H9 (cell line): ENCODE results near the gene WDR91. TPM values are rescaled to one million over a fixed set of nuclear protein-coding genes. Genes with fewer than 3 reads are reported as not detected.

Experiments used
- DNase-seq: peaks from one replicate; pipeline ENCODE4 v3.0.0-alpha.2; 2017
- H2AFZ ChIP-seq: one replicate; pipeline ENCODE4 v1.6.1; 2013; ENCODE audit warnings: mild to moderate bottlenecking, low read length, control low read depth, moderate library complexity
- H2AK5ac ChIP-seq: 2 replicates; pipeline ENCODE4 v1.6.1; 2013; ENCODE audit warnings: low read length, control low read depth, mixed read lengths; ENCODE audit not compliant: insufficient read length
- H2BK120ac ChIP-seq: one replicate; pipeline ENCODE4 v1.6.1; 2013; ENCODE audit warnings: low read depth, mild to moderate bottlenecking, low read length, control low read depth, inconsistent platforms; ENCODE audit not compliant: poor library complexity, severe bottlenecking
- H2BK12ac ChIP-seq: 2 replicates; pipeline ENCODE4 v1.6.1; 2013; ENCODE audit warnings: low read length, control low read depth, mixed read lengths, low read depth; ENCODE audit not compliant: insufficient read length
- H2BK15ac ChIP-seq: 2 replicates; pipeline ENCODE4 v1.6.1; 2013; ENCODE audit warnings: low read depth, low read length, control low read depth
- H2BK20ac ChIP-seq: one replicate; pipeline ENCODE4 v1.6.1; 2013; ENCODE audit warnings: low read depth, mild to moderate bottlenecking, low read length, control low read depth, inconsistent platforms; ENCODE audit not compliant: poor library complexity, severe bottlenecking
- H2BK5ac ChIP-seq: 2 replicates; pipeline ENCODE4 v1.6.1; 2013; ENCODE audit warnings: low read length, control low read depth, mixed read lengths; ENCODE audit not compliant: insufficient read length
- H3K14ac ChIP-seq: 2 replicates; pipeline ENCODE4 v1.6.1; 2013; ENCODE audit warnings: low read length, control low read depth; ENCODE audit not compliant: insufficient read depth
- H3K18ac ChIP-seq: 2 replicates; pipeline ENCODE4 v1.6.1; 2013; ENCODE audit warnings: low read depth, mild to moderate bottlenecking, mixed read lengths, low read length, control low read depth; ENCODE audit not compliant: insufficient read length
- H3K23ac ChIP-seq: 2 replicates; pipeline ENCODE4 v1.6.1; 2013; ENCODE audit warnings: low read length, control low read depth, mixed read lengths, low read depth; ENCODE audit not compliant: insufficient read length
- H3K23me2 ChIP-seq: 2 replicates; pipeline ENCODE4 v1.6.1; 2013; ENCODE audit warnings: low read depth, mild to moderate bottlenecking, mixed read lengths, low read length, control low read depth; ENCODE audit not compliant: insufficient read length, poor library complexity, severe bottlenecking
- H3K27ac ChIP-seq: 2 replicates; pipeline ENCODE4 v1.5.1; 2013; ENCODE audit warnings: low read length, control low read depth, mixed read lengths, low read depth; ENCODE audit not compliant: insufficient read length
- H3K27me3 ChIP-seq: 2 replicates; pipeline ENCODE4 v1.6.1; 2013; ENCODE audit warnings: low read length, control low read depth, inconsistent platforms; ENCODE audit not compliant: insufficient read depth
- H3K4ac ChIP-seq: 2 replicates; pipeline ENCODE4 v1.6.1; 2013; ENCODE audit warnings: low read depth, mild to moderate bottlenecking, control low read depth, inconsistent platforms, low read length, moderate library complexity
- H3K4me1 ChIP-seq: 2 replicates; pipeline ENCODE4 v1.6.1; 2013; ENCODE audit warnings: low read length, control low read depth, inconsistent platforms; ENCODE audit not compliant: insufficient read depth
- H3K4me2 ChIP-seq: 2 replicates; pipeline ENCODE4 v1.6.1; 2013; ENCODE audit warnings: low read length, control low read depth, mixed read lengths; ENCODE audit not compliant: insufficient read length, insufficient read depth
- H3K56ac ChIP-seq: 2 replicates; pipeline ENCODE4 v1.6.1; 2013; ENCODE audit warnings: low read depth, mild to moderate bottlenecking, mixed read lengths, low read length, control low read depth; ENCODE audit not compliant: insufficient read length
- H3K79me1 ChIP-seq: 2 replicates; pipeline ENCODE4 v1.6.1; 2013; ENCODE audit warnings: low read depth, mild to moderate bottlenecking, moderate library complexity, low read length, control low read depth, inconsistent platforms; ENCODE audit not compliant: insufficient read depth, poor library complexity, severe bottlenecking
- H3K79me2 ChIP-seq: 2 replicates; pipeline ENCODE4 v1.6.1; 2013; ENCODE audit warnings: low read length, control low read depth, inconsistent platforms; ENCODE audit not compliant: insufficient read depth
- H3K9ac ChIP-seq: 2 replicates; pipeline ENCODE4 v1.6.1; 2013; ENCODE audit warnings: low read length, control low read depth, mixed read lengths; ENCODE audit not compliant: insufficient read length; ENCODE audit errors: extremely low read depth
- H3K9me3 ChIP-seq: one replicate; pipeline ENCODE4 v1.6.1; 2013; ENCODE audit warnings: low read depth, low read length, inconsistent platforms; ENCODE audit not compliant: control insufficient read depth
- H3T11ph ChIP-seq: one replicate; pipeline ENCODE4 v1.6.1; 2013; ENCODE audit warnings: mild to moderate bottlenecking, low read length, control low read depth, inconsistent platforms
- H4K20me1 ChIP-seq: one replicate; pipeline ENCODE4 v1.6.1; 2013; ENCODE audit not compliant: control insufficient read depth, insufficient read length, insufficient read depth
- H4K5ac ChIP-seq: 2 replicates; pipeline ENCODE4 v1.6.1; 2013; ENCODE audit warnings: low read depth, mild to moderate bottlenecking, mixed read lengths, low read length, control low read depth; ENCODE audit not compliant: insufficient read length
- H4K8ac ChIP-seq: replicated peaks from 2 replicates; pipeline ENCODE4 v1.6.1; 2013; ENCODE audit warnings: low read length, control low read depth, mixed read lengths, low read depth; ENCODE audit not compliant: insufficient read length
- H4K91ac ChIP-seq: 2 replicates; pipeline ENCODE4 v1.6.1; 2013; ENCODE audit warnings: low read depth, mild to moderate bottlenecking, moderate library complexity, mixed read lengths, low read length, control low read depth; ENCODE audit not compliant: insufficient read length
- H3K27ac Mint-ChIP-seq, 3 experiments: 2 replicates in 2 of 3; 3 replicates in 1 of 3; pipeline ENCODE4 v1.8.0; 2020 to 2021; ENCODE audit warnings: mixed read lengths in 3 of 3, mild to moderate bottlenecking in 1 of 3, moderate library complexity in 1 of 3
- H3K27me3 Mint-ChIP-seq: 2 replicates; pipeline ENCODE4 v1.8.0; 2021; ENCODE audit warnings: low read depth, mild to moderate bottlenecking, moderate library complexity, mixed read lengths
- H3K36me3 Mint-ChIP-seq, 3 experiments: 2 replicates in 2 of 3; 3 replicates in 1 of 3; pipeline ENCODE4 v1.8.0; 2020 to 2021; ENCODE audit warnings: low read depth in 3 of 3, mixed read lengths in 3 of 3; ENCODE audit not compliant: insufficient read depth in 1 of 3
- H3K4me1 Mint-ChIP-seq, 2 experiments: 2 replicates each; pipeline ENCODE4 v1.8.0; 2020; ENCODE audit warnings: mixed read lengths in 2 of 2
- H3K4me3 Mint-ChIP-seq, 2 experiments: 2 replicates in 1 of 2; 3 replicates in 1 of 2; pipeline ENCODE4 v1.8.0; 2020 to 2021; ENCODE audit warnings: mild to moderate bottlenecking in 2 of 2, mixed read lengths in 2 of 2, moderate library complexity in 1 of 2
- H3K9me3 Mint-ChIP-seq, 2 experiments: 2 replicates in 1 of 2; 3 replicates in 1 of 2; pipeline ENCODE4 v1.8.0; 2020; ENCODE audit warnings: mild to moderate bottlenecking in 2 of 2, mixed read lengths in 2 of 2, moderate library complexity in 1 of 2
- WGBS: extraction: QIAGEN DNeasy Blood & Tissue Kit; methylation state at CpG from one replicate; pipeline ENCODE4 v1.1.7; 2013; ENCODE audit warnings: missing lambda C conversion rate, low lambda C conversion rate, mixed read lengths; ENCODE audit not compliant: insufficient read length; ENCODE audit errors: extremely low coverage; 5-methylcytosine and 5-hydroxymethylcytosine counted together
- total RNA-seq: library from RNA; stranded (reverse); gene quantifications from 2 replicates; pipeline ENCODE4 v1.2.1, GENCODE V29; 2021
- TF ChIP-seq, protein P1 (sequence below): fragments of 200-600 bp; sonication (generic); conservative IDR thresholded peaks from 3 replicates; pipeline ENCODE4 v1.8.0; 2021; ENCODE audit warnings: antibody characterized with exemption, mild to moderate bottlenecking

Gene WDR91
- total RNA-seq, 1 experiment from 2014 or later, result 9.4 TPM

DNA sequence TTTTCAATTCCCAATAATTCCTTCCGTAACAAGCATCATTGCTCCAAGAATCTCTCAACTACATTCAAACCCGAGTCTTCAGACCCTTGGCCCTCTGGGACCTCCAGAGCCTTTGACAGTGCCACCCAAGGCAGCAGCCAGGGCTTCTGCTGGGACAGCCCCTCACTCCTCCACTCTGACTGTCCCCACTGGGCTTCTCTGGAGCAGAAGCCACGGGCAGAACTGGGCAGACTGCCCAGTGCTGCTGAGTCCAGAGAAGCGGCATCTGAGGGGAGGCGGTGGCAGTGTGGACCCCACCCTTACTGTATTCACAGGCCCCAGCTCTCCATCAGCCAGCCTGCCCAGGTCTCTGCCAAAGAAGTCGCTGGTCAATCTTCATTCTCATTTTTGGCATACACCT lies 49.7 kb downstream of the WDR91 start:
- no peak for DNase-seq
- H3K56ac ChIP-seq, result no peak overlapping the region
- no peaks in the 10 kb centered on the region for H3K23me2 ChIP-seq
- H3K27ac Mint-ChIP-seq, result no peak overlapping the region
- H2BK5ac ChIP-seq, result no peak overlapping the region
- no peak overlapping the region for H3K4me3 Mint-ChIP-seq
- 100% methylated on average over 1 of the region's 6 CpGs for WGBS
- no peak overlapping the region for H2BK12ac ChIP-seq
- H3K27ac ChIP-seq, result no peak overlapping the region
- H3K79me2 ChIP-seq, result no peaks in the 10 kb centered on the region
- H2AK5ac ChIP-seq, result no peak overlapping the region
- H3K9me3 ChIP-seq, result no peaks in the 10 kb centered on the region
- H3K4ac ChIP-seq, result no peak overlapping the region
- no peaks in the 10 kb centered on the region for H4K20me1 ChIP-seq
- no peak overlapping the region for H3K9ac ChIP-seq
- H3K23ac ChIP-seq, result no peak overlapping the region
- H3T11ph ChIP-seq, result no peak overlapping the region
- no peak overlapping the region for H4K91ac ChIP-seq
- peaks cover under 1% of the 10 kb centered on the region; the same call in 1 of the 2 replicates for H3K27me3 Mint-ChIP-seq
- H2BK20ac ChIP-seq, result no peak overlapping the region
- peaks cover 66 to 91% (median 89%) of the 10 kb centered on the region in 3 experiments for H3K36me3 Mint-ChIP-seq
- H2BK120ac ChIP-seq, result no peak overlapping the region
- H3K4me2 ChIP-seq, result no peak overlapping the region
- peaks cover 12 to 21% of the 10 kb centered on the region in 2 experiments for H3K4me1 Mint-ChIP-seq
- no peak overlapping the region for H3K14ac ChIP-seq
- no peak overlapping the region for H3K18ac ChIP-seq
- H3K4me1 ChIP-seq, result peaks cover 4% of the 10 kb centered on the region; the same call in 1 of the 2 replicates
- H3K27me3 ChIP-seq, result no peaks in the 10 kb centered on the region
- H2BK15ac ChIP-seq, result no peak overlapping the region
- no peaks in the 10 kb centered on the region for H3K79me1 ChIP-seq
- TF ChIP-seq, protein P1, sequence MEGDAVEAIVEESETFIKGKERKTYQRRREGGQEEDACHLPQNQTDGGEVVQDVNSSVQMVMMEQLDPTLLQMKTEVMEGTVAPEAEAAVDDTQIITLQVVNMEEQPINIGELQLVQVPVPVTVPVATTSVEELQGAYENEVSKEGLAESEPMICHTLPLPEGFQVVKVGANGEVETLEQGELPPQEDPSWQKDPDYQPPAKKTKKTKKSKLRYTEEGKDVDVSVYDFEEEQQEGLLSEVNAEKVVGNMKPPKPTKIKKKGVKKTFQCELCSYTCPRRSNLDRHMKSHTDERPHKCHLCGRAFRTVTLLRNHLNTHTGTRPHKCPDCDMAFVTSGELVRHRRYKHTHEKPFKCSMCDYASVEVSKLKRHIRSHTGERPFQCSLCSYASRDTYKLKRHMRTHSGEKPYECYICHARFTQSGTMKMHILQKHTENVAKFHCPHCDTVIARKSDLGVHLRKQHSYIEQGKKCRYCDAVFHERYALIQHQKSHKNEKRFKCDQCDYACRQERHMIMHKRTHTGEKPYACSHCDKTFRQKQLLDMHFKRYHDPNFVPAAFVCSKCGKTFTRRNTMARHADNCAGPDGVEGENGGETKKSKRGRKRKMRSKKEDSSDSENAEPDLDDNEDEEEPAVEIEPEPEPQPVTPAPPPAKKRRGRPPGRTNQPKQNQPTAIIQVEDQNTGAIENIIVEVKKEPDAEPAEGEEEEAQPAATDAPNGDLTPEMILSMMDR, result no peak
- H4K5ac ChIP-seq, result no peak overlapping the region
- no peak overlapping the region for H4K8ac ChIP-seq
- no peak overlapping the region for H2AFZ ChIP-seq
- H3K9me3 Mint-ChIP-seq, result peaks cover 32 to 40% of the 10 kb centered on the region in 2 experiments
